GM12878 (cell line): Measurements from ENCODE around the gene RFK. TPM values are rescaled to one million over a fixed set of nuclear protein-coding genes. Genes with fewer than 3 reads are reported as not detected.

ENCODE experiments used
- ATAC-seq: fragments of 200-7000 bp; cut with Tn5 transposase; 3 replicates; pipeline ENCODE4 v1.9.1; 2020; ENCODE audit warnings: mild to moderate bottlenecking, moderate library complexity
- BruUV-seq: library from RNA; stranded (reverse); fragments of 400-500 nt; replicated peaks from 2 replicates; lab custom pipeline; 2021; lab: Mats Ljungman, UMichigan
- CTCF ChIA-PET: fragments of 300-600 bp; sonication (Branson Sonifier 250); formaldehyde crosslinking; extraction: SDS; loops from one replicate; lab custom pipeline; 2021; ENCODE audit warnings: inconsistent platforms; lab: Yijun Ruan, JAX
- POLR2A ChIA-PET: fragments of 350-600 bp; formaldehyde crosslinking; extraction: SDS; loops from one replicate; lab custom pipeline; 2021; ENCODE audit warnings: inconsistent platforms; lab: Charles Lee
- RAD21 ChIA-PET: fragments of 300-600 bp; sonication (Branson Sonifier 250); formaldehyde crosslinking; loops from one replicate; lab custom pipeline; 2023; ENCODE audit warnings: antibody characterized with exemption; ENCODE audit not compliant: unreplicated experiment; lab: Charles Lee
- SMC1A ChIA-PET: fragments of 300-600 bp; sonication (Branson Sonifier 250); formaldehyde crosslinking; loops from one replicate; lab custom pipeline; 2023; ENCODE audit not compliant: unreplicated experiment, uncharacterized antibody; lab: Charles Lee
- DNase-seq: peaks from one replicate; pipeline ENCODE4 v3.0.0-alpha.2; 2011; ENCODE audit warnings: low read depth, low spot score
- FAIRE-seq: peaks from 3 replicates; lab custom pipeline; 2011; peaks lifted over from hg19 to GRCh38; lab: Jason Lieb, UNC
- H2AFZ ChIP-seq: 2 replicates; pipeline ENCODE4 v1.6.0; 2011; ENCODE audit warnings: low read depth, low read length, control low read depth; ENCODE audit not compliant: control insufficient read depth
- H3K27ac ChIP-seq: 2 replicates; pipeline ENCODE4 v1.5.1; 2011; ENCODE audit warnings: control low read depth; ENCODE audit not compliant: control insufficient read depth, insufficient read depth
- H3K27me3 ChIP-seq, 2 experiments: replicated peaks in 1 of 2; 2 replicates each; pipeline versions ENCODE4 v1.6.0 to v1.6.1; 2011; ENCODE audit warnings: low read length in 1 of 2; ENCODE audit not compliant: control insufficient read depth in 2 of 2, insufficient read depth in 2 of 2
- H3K36me3 ChIP-seq, 2 experiments: 2 replicates each; pipeline ENCODE4 v1.5.1; 2011; ENCODE audit warnings: low read length in 1 of 2; ENCODE audit not compliant: control insufficient read depth in 2 of 2, insufficient read depth in 2 of 2
- H3K4me1 ChIP-seq: 2 replicates; pipeline ENCODE4 v1.6.1; 2011; ENCODE audit warnings: mild to moderate bottlenecking, low read length, moderate library complexity, mixed read lengths; ENCODE audit not compliant: control insufficient read depth, insufficient read depth
- H3K4me2 ChIP-seq: 2 replicates; pipeline ENCODE4 v1.6.0; 2011; ENCODE audit warnings: control low read depth; ENCODE audit not compliant: control insufficient read depth, insufficient read depth
- H3K4me3 ChIP-seq: fragments of 200-600 bp; sonication (generic); 2 replicates; pipeline ENCODE4 v1.5.1; 2016
- H3K79me2 ChIP-seq: 2 replicates; pipeline ENCODE4 v1.6.0; 2011; ENCODE audit warnings: low read length; ENCODE audit not compliant: control insufficient read depth, insufficient read depth
- H3K9ac ChIP-seq: 2 replicates; pipeline ENCODE4 v1.8.0; 2011; ENCODE audit warnings: low read length, control low read depth, mixed read lengths; ENCODE audit not compliant: control insufficient read depth, insufficient read depth
- H3K9me3 ChIP-seq: replicated peaks from 3 replicates; pipeline ENCODE4 v1.5.1; 2011; ENCODE audit warnings: mild to moderate bottlenecking, low read length; ENCODE audit not compliant: control insufficient read depth, insufficient read depth
- H4K20me1 ChIP-seq: 2 replicates; pipeline ENCODE4 v1.6.0; 2011; ENCODE audit not compliant: control insufficient read depth, insufficient read depth
- ASH2L ChIP-seq: fragments of 300-600, 200-600 bp; sonication (generic); IDR thresholded peaks from 2 replicates; pipeline ENCODE4 v1.6.1; 2017; ENCODE audit warnings: low read depth, mild to moderate bottlenecking, borderline replicate concordance
- CBFB ChIP-seq: IDR thresholded peaks from 2 replicates; pipeline ENCODE4 v1.6.1; 2016; ENCODE audit warnings: antibody characterized with exemption, low read depth
- ESRRA ChIP-seq: IDR thresholded peaks from 2 replicates; pipeline ENCODE4 v1.6.1; 2012; ENCODE audit warnings: mild to moderate bottlenecking, low read length, improper control_type of control experiment
- EZH2 ChIP-seq: IDR thresholded peaks from 2 replicates; pipeline ENCODE4 v1.6.1; 2012; ENCODE audit warnings: low read depth, mild to moderate bottlenecking, control low read depth, inconsistent platforms, low read length, borderline replicate concordance; ENCODE audit not compliant: control insufficient read depth
- GATAD2B ChIP-seq: fragments of 450-650 bp; conservative IDR thresholded peaks from 2 replicates; pipeline ENCODE4 v1.6.1; 2017; ENCODE audit warnings: low read depth, mild to moderate bottlenecking, moderate library complexity
- MTA3 ChIP-seq: IDR thresholded peaks from 2 replicates; pipeline ENCODE4 v1.6.1; 2012; ENCODE audit warnings: low read length, inconsistent platforms, borderline replicate concordance
- MYC ChIP-seq: IDR thresholded peaks from 2 replicates; pipeline ENCODE4 v1.6.1; 2011; ENCODE audit warnings: mild to moderate bottlenecking, low read length, moderate library complexity, inconsistent platforms; ENCODE audit not compliant: insufficient read depth, insufficient replicate concordance, insufficient read length, severe bottlenecking
- RUNX3 ChIP-seq: IDR thresholded peaks from 2 replicates; pipeline ENCODE4 v1.6.1; 2012; ENCODE audit warnings: low read length, inconsistent platforms
- SMARCA5 ChIP-seq: fragments of 450-650 bp; IDR thresholded peaks from 2 replicates; pipeline ENCODE4 v1.6.1; 2017; ENCODE audit warnings: mild to moderate bottlenecking
- WGBS: methylation state at CpG from one replicate; pipeline ENCODE4 v1.1.6; 2016; ENCODE audit warnings: low lambda C conversion rate; ENCODE audit not compliant: insufficient replicate concordance, insufficient coverage; ENCODE audit errors: missing lambda C conversion rate; 5-methylcytosine and 5-hydroxymethylcytosine counted together
- in situ Hi-C: fragments of 300-500 bp; cut with MboI; formaldehyde crosslinking; loops from 9 replicates; pipeline ENCODE4 v1.14.3; 2018; ENCODE audit warnings: mixed read lengths
- intact Hi-C: fragments of 100-400 bp; cut with micrococcal nuclease; formaldehyde crosslinking; loops from one replicate; pipeline ENCODE4 v1.14.2; 2022; ENCODE audit not compliant: unreplicated experiment
- polyA plus RNA-seq, 11 experiments: library from polyadenylated mRNA; depleted of rRNA in 4 of 11; unstranded in 6 of 11; stranded (reverse) in 5 of 11; fragments of >200 nt; fragmentation: Nextera tagmentation in 4 of 11; fragmentation: Illumina TruSeq in 1 of 11; extraction: Ambion mirVana in 4 of 11; extraction: Trizol in 1 of 11; gene quantifications; 1 replicate in 1 of 11; 2 replicates in 10 of 11; pipeline versions ENCODE4 v1.2.1 to v1.2.3, GENCODE V29; 2011 to 2016; ENCODE audit warnings: inconsistent platforms in 2 of 11, missing spikeins in 2 of 11, low read depth in 1 of 11
- total RNA-seq, 4 experiments: library from RNA; depleted of rRNA in 3 of 4; stranded (reverse); fragments of >200 nt in 3 of 4; fragmentation: Illumina TruSeq in 1 of 4; extraction: Trizol in 1 of 4; gene quantifications; 2 replicates each; pipeline versions ENCODE4 v1.2.1 to v1.2.3, GENCODE V29; 2013 to 2021

The RFK gene
- total and polyA plus RNA-seq, 10 of the 15 experiments (the other 5 are each of a cell fraction or from before 2014, with no cell fraction given) = 4.4 to 18.6 (median 11.6) TPM

DNA sequence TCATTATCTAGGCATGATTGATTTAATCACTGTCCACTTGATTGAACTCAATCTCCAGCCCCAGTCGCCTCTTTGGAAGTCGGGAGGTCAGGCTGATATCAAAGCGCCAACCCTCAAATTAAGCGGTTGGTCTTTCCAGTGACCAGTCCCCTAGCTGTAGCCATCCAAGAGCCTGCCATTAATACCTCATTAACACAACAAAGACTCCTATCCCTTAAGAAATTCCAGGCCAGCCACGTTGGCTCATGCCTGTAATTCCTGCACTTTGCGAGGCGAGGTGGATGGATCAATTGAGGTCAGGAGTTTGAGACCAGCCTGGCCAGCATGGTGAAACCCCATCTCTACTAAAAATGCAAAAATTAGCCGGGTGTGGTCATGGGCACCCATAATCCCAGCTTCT, 37.4 kb upstream of the RFK start:
- in situ Hi-C loops = no loop called here
- ChIA-PET RAD21 (no interaction called here), SMC1A (no interaction called here), CTCF (no interaction called here)
- no peak for FAIRE-seq
- Histone ChIP-seq H3K4me1 (no peaks in the 10 kb centered on the region; the same call in 1 of the 2 replicates), H3K4me3 (no peak overlapping the region), H3K27me3 (no peaks in the 10 kb centered on the region), H4K20me1 (no peaks in the 10 kb centered on the region)
- no TSS peak for BruUV-seq
- intact Hi-C loops = no loop called here
- TF ChIP-seq ASH2L = no peak
- TF ChIP-seq GATAD2B = no peak
- no peak for TF ChIP-seq RUNX3
- TF ChIP-seq CBFB = no peak
- no peak for TF ChIP-seq SMARCA5
- TF ChIP-seq, all 136 proteins: peak for 0
- Histone ChIP-seq H3K79me2 (no peaks in the 10 kb centered on the region), H3K4me2 (no peak overlapping the region), H3K27ac (no peak overlapping the region), H3K9ac (no peak overlapping the region), H3K36me3 (no peaks in the 10 kb centered on the region), H3K9me3 (no peaks in the 10 kb centered on the region; the same call in 1 of the 3 replicates), H2AFZ (no peak overlapping the region)
- no peak for DNase-seq
- no peak for ATAC-seq
- 89% methylated on average over 8 of the region's 8 CpGs for WGBS
- POLR2A ChIA-PET = no interaction called here

- in situ Hi-C loops = no loop called here
- CTCF ChIA-PET = interaction anchor here (1.3 kb wide), 1 partner anchor 14 kb away, joined by 3 read pairs; no protein-coding TSS in a partner anchor
- Histone ChIP-seq H3K9me3 (no peaks in the 10 kb centered on the region), H3K4me1 (no peaks in the 10 kb centered on the region), H3K79me2 (no peaks in the 10 kb centered on the region), H2AFZ (no peak overlapping the region), H3K36me3 (no peaks in the 10 kb centered on the region), H3K4me3 (no peak overlapping the region), H4K20me1 (no peaks in the 10 kb centered on the region), H3K9ac (no peak overlapping the region), H3K4me2 (no peak overlapping the region), H3K27me3 (no peaks in the 10 kb centered on the region), H3K27ac (no peak overlapping the region)
- RAD21 ChIA-PET = no interaction called here
- SMC1A ChIA-PET = no interaction called here
- intact Hi-C loops = no loop called here
- POLR2A ChIA-PET = interaction anchor here (0.7 kb wide), 1 partner anchor 184 kb away, joined by 4 read pairs; no protein-coding TSS in a partner anchor
- no peak for FAIRE-seq
- TF ChIP-seq ESRRA (no peak), MYC (no peak), MTA3 (no peak), EZH2 (no peak)
- BruUV-seq = no TSS peak
- no peak for DNase-seq
- no peak for ATAC-seq
- 82% methylated on average over 7 of the region's 7 CpGs for WGBS
Observed at GRCh38 chr9:76426807-76427419, 32.7 kb upstream of the RFK start.
